ENCODE results near the gene SERPINA5. TPM values are rescaled to one million over a fixed set of nuclear protein-coding genes. Genes with fewer than 3 reads are reported as not detected.

The SERPINA5 gene
- total and polyA plus RNA-seq, 5 experiments from 2014 or later: not detected

DNA sequence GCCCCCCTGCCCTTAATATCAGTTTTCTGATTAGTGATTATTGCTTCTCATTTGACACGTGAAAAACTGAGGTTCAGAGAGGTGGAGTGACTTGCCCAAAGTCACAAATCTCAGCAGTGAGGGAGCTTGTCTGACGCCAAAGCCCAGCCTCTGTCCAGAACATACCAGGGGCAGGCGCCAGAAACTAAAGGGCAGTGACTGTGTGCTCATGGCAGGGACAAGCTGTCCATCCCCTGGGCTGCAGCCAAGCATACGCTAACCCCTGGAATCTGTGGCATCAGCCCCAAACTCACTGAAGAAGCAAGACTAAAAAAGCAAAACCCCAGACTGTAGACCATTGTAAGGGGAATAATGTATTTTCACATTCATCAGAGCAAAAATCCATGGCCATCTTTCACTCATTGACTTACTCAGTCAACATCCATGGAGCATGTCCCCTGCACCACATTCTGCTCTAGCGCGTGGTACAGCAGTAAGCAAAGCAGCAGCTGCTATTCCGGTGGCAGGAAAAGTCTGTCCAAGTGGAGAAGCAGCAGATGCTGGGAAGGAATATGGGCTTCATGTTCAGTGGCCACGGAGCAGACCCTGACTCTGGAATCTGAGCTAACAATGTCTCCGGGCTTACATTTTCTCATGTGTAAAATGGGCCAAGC lies 21.5 kb upstream of the SERPINA5 start:
- Mint-ChIP-seq H3K9me3 (peaks cover 6 to 33% (median 17%) of the 10 kb centered on the region in 9 donors), H3K4me1 (no peaks in the 10 kb centered on the region), H3K36me3 (peaks cover 0 to 11% (median 3%) of the 10 kb centered on the region in 3 donors), H3K4me3 (no peak overlapping the region), H3K27me3 (peaks cover 9 to 64% (median 29%) of the 10 kb centered on the region in 5 donors), H3K27ac (no peak overlapping the region)
- ATAC-seq (no peak), DNase-seq (no peak)
- POLR2A ChIA-PET: no interaction called here

- ATAC-seq (no peak), DNase-seq (no peak)
- Mint-ChIP-seq H3K36me3 (peaks cover 0 to 6% (median 0%) of the 10 kb centered on the region in 3 donors), H3K4me1 (no peaks in the 10 kb centered on the region), H3K9me3 (peaks cover 3 to 27% (median 12%) of the 10 kb centered on the region in 9 donors), H3K27ac (no peak overlapping the region), H3K27me3 (peaks cover 9 to 64% (median 29%) of the 10 kb centered on the region in 5 donors), H3K4me3 (no peak overlapping the region)
- POLR2A ChIA-PET: no interaction called here
These were observed 20.9 kb upstream of the SERPINA5 start for GRCh38 chr14:94560291-94560665.

DNA sequence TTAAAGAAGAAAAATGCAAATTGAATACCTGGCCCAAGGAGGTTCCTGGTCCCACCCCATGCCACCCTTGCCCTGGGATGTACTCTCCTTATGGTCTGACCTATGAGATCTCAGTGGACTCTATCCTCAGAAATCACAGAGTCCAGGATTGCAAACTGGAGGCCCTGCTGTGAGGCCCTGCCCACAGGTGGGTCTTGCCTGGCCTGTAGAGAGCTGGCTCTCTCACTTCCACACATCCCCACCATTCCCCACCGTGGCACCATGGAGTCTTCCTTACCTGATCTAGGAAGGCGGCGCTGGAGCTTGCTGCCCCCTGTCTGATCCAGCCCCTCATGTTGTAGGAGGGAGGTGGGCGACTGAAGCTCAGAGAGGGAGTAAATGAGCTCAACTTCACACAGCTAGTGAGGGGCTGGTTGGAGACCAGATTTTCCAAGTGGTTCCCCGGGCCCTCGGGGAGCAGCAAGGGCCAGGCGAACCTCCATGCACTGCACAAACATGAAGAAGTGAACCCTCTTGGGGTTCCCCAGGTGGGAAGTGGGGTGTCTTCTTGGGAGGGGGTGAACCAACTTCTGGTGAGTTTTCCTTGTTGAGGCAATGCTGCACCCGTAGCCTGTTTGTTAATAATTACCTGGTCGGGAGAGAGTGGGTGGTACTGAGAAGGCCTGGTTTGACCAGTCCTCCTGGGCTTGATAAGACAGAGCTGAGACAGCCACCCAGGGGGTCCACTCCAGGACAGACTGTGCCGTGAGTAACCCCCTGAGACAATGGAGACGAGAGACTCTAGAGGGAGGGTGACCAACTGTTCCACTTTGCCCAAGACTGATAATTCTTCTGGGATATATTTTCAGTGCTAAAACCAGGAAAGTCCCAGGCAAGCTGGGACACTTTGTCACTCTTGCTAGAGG lies 20.2 kb upstream of the SERPINA5 start, which contains the start of gene SERPINA4:
TSS of gene SERPINA4 (plus strand) at position 692 of the 905 bp plus-strand sequence. CDS start 2,041 bp downstream, outside the sequence.
- peaks cover 0 to 4% (median 0%) of the 10 kb centered on the region in 3 donors for H3K36me3 Mint-ChIP-seq
- DNase-seq: no peak
- ATAC-seq: no peak
- H3K4me3 Mint-ChIP-seq: no peak within 1 kb of the TSS
- peaks cover 9 to 64% (median 29%) of the 10 kb centered on the region in 5 donors for H3K27me3 Mint-ChIP-seq
- POLR2A ChIA-PET: no interaction called here
- no peaks in the 10 kb centered on the region for H3K4me1 Mint-ChIP-seq
- H3K27ac Mint-ChIP-seq: peak within 1 kb of the TSS in 1 of 10 donors; percentile 52
- H3K9me3 Mint-ChIP-seq: peaks cover 0 to 20% (median 8%) of the 10 kb centered on the region in 9 donors

DNA sequence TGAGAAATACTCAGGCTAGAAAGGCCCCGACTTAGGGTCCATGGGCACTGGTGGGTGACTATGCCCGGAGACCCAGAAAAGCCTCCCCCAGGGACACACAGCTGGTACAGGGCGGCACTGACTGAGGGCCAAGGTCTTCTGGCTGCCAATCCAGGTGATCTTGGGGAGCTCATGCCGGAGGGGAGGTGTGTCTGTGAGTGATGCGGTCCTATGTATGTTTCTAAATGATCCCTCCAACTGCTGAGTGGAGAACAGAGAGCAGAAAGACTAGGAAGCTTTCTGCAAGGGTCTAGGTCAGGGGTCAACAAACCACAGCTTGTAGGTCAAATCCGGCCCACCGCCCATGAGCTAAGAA lies 19.6 kb upstream of the SERPINA5 start:
- H3K36me3 Mint-ChIP-seq: peaks cover 0 to 4% (median 0%) of the 10 kb centered on the region in 3 donors
- H3K4me3 Mint-ChIP-seq: no peak overlapping the region
- H3K9me3 Mint-ChIP-seq: peaks cover 0 to 17% (median 4%) of the 10 kb centered on the region in 9 donors
- ATAC-seq (no peak), DNase-seq (no peak)
- H3K27me3 Mint-ChIP-seq: peaks cover 9 to 61% (median 29%) of the 10 kb centered on the region in 5 donors
- POLR2A ChIA-PET: no interaction called here
- peaks cover 0 to 2% (median 0%) of the 10 kb centered on the region in 4 donors for H3K4me1 Mint-ChIP-seq
- H3K27ac Mint-ChIP-seq: no peak overlapping the region

- Mint-ChIP-seq H3K27me3 (peaks cover 9 to 57% (median 26%) of the 10 kb centered on the region in 5 donors), H3K9me3 (peaks cover 0 to 14% (median 3%) of the 10 kb centered on the region in 9 donors), H3K4me1 (peaks cover 0 to 2% (median 0%) of the 10 kb centered on the region in 4 donors), H3K27ac (no peak overlapping the region), H3K36me3 (peaks cover 0 to 4% (median 0%) of the 10 kb centered on the region in 3 donors), H3K4me3 (no peak overlapping the region)
- POLR2A ChIA-PET: no interaction called here
- DNase-seq: no peak
- no peak for ATAC-seq
These were observed 19.2 kb upstream of the SERPINA5 start for GRCh38 chr14:94562022-94562421.

- Mint-ChIP-seq H3K27ac (no peak overlapping the region), H3K27me3 (peaks cover 9 to 45% (median 23%) of the 10 kb centered on the region in 5 donors), H3K9me3 (peaks cover 0 to 9% (median 0%) of the 10 kb centered on the region in 9 donors), H3K36me3 (no peaks in the 10 kb centered on the region), H3K4me1 (peaks cover 0 to 2% (median 0%) of the 10 kb centered on the region in 4 donors), H3K4me3 (no peak overlapping the region)
- no peak for ATAC-seq
- POLR2A ChIA-PET: no interaction called here
- DNase-seq: peak in 1 of 10 donors; percentile 16
These were observed 18.0 kb upstream of the SERPINA5 start for GRCh38 chr14:94562941-94563883.

DNA sequence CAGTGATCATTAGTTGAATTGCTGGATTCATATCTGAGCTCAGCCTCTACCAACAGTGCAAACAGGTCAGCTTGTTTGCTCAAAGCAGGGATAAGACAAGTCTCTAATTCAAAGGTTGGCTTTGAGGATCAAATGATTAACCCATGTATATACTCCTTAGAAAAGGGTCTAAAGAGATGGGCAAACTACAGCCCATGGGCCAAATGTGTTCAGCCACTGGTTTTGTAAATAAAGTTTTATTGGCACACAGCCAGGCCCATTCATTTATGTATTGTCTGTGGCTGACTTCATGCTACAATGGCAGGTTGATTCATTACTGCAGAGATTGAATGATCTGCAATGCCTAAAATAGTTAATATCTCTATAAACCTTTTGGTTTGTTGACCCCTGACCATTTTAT lies 16.8 kb upstream of the SERPINA5 start:
- Mint-ChIP-seq H3K9me3 (peaks cover 0 to 9% (median 0%) of the 10 kb centered on the region in 9 donors), H3K4me1 (peaks cover 0 to 2% (median 0%) of the 10 kb centered on the region in 4 donors), H3K27me3 (peaks cover 8 to 35% (median 20%) of the 10 kb centered on the region in 5 donors), H3K36me3 (no peaks in the 10 kb centered on the region), H3K27ac (no peak overlapping the region), H3K4me3 (no peak overlapping the region)
- DNase-seq: peak in 1 of 10 donors; percentile 4
- POLR2A ChIA-PET: no interaction called here
- ATAC-seq: no peak

GRCh38 chr14:94568186-94568585 lies 13.0 kb upstream of the SERPINA5 start:
- POLR2A ChIA-PET: no interaction called here
- DNase-seq (peak in 1 of 10 donors; percentile 16), ATAC-seq (no peak)
- Mint-ChIP-seq H3K9me3 (peaks cover 0 to 9% (median 0%) of the 10 kb centered on the region in 9 donors), H3K27ac (no peak overlapping the region), H3K4me3 (no peak overlapping the region), H3K27me3 (peaks cover 0 to 16% (median 3%) of the 10 kb centered on the region in 5 donors), H3K36me3 (no peaks in the 10 kb centered on the region), H3K4me1 (peaks cover 0 to 2% (median 0%) of the 10 kb centered on the region in 4 donors)

GRCh38 chr14:94569381-94570001 lies 11.7 kb upstream of the SERPINA5 start:
- POLR2A ChIA-PET: no interaction called here
- H3K9me3 Mint-ChIP-seq: peaks cover 0 to 9% (median 0%) of the 10 kb centered on the region in 9 donors
- H3K27me3 Mint-ChIP-seq: peaks cover 0 to 11% (median 0%) of the 10 kb centered on the region in 5 donors
- DNase-seq (peak in 1 of 10 donors; percentile 54), ATAC-seq (no peak)
- H3K27ac Mint-ChIP-seq: no peak overlapping the region
- no peaks in the 10 kb centered on the region for H3K36me3 Mint-ChIP-seq
- H3K4me3 Mint-ChIP-seq: no peak overlapping the region
- peaks cover 0 to 2% (median 0%) of the 10 kb centered on the region in 4 donors for H3K4me1 Mint-ChIP-seq

DNA sequence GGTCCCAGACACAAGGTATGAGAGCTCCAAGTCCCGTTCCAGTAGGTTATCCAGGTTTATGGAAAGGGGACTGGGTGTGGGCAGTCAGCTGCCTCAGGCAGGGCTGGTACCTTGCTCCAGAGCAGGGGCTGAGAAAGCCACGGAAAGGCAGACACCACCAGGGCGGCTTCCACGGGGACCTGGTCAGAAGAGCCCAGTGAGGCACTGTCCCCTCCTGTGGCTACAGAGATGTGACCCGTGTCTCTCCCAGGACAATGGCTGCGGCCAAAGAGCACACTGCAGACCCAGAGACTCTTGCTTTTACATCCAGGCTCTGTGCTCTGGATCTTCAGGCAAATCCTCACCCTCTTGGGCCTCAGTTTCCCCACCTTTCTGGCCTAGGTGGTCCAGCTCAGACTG lies 11.2 kb upstream of the SERPINA5 start:
- Mint-ChIP-seq H3K4me3 (no peak overlapping the region), H3K9me3 (peaks cover 0 to 9% (median 0%) of the 10 kb centered on the region in 9 donors), H3K36me3 (no peaks in the 10 kb centered on the region), H3K4me1 (peaks cover 0 to 2% (median 0%) of the 10 kb centered on the region in 4 donors), H3K27me3 (peaks cover 0 to 11% (median 0%) of the 10 kb centered on the region in 5 donors), H3K27ac (no peak overlapping the region)
- peak in 1 of 10 donors; percentile 42 for DNase-seq
- ATAC-seq: no peak
- POLR2A ChIA-PET: no interaction called here

DNA sequence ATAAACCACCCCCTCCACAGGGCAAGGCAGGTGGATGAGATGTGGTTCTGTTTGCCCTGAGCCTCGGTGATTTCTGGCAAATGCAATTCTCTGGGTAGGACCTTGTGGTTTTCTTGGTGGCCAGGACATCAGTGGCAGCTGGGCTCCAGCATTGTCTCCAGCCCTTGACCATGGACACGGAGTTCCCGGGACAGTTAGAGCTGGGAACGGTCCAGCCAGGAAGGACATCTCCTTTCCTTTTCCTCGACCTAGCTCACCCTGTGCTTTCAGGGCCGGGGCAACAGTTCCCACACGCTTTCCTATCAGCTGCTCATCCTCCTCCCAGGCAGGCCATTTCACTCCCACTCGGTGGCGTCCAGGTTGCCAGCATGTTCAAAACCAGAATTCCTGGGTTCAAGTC lies 10.8 kb upstream of the SERPINA5 start:
- Mint-ChIP-seq H3K27me3 (peaks cover 0 to 11% (median 0%) of the 10 kb centered on the region in 5 donors), H3K9me3 (peaks cover 0 to 9% (median 0%) of the 10 kb centered on the region in 9 donors), H3K27ac (no peak overlapping the region), H3K4me1 (peaks cover 0 to 2% (median 0%) of the 10 kb centered on the region in 4 donors), H3K36me3 (no peaks in the 10 kb centered on the region), H3K4me3 (no peak overlapping the region)
- no peak for ATAC-seq
- POLR2A ChIA-PET: no interaction called here
- DNase-seq: peak in 1 of 10 donors; percentile 21
